ENCODE measurements around the gene LHFPL3.

- TF ChIP-seq, protein P1, sequence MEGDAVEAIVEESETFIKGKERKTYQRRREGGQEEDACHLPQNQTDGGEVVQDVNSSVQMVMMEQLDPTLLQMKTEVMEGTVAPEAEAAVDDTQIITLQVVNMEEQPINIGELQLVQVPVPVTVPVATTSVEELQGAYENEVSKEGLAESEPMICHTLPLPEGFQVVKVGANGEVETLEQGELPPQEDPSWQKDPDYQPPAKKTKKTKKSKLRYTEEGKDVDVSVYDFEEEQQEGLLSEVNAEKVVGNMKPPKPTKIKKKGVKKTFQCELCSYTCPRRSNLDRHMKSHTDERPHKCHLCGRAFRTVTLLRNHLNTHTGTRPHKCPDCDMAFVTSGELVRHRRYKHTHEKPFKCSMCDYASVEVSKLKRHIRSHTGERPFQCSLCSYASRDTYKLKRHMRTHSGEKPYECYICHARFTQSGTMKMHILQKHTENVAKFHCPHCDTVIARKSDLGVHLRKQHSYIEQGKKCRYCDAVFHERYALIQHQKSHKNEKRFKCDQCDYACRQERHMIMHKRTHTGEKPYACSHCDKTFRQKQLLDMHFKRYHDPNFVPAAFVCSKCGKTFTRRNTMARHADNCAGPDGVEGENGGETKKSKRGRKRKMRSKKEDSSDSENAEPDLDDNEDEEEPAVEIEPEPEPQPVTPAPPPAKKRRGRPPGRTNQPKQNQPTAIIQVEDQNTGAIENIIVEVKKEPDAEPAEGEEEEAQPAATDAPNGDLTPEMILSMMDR (IDR thresholded peaks at IDR 0.05), result no peak
- no peak for TF ChIP-seq ZFX (IDR thresholded peaks at IDR 0.05; ENCODE audit: borderline replicate concordance)
Measured at GRCh38 chr7:104388222-104388621, 59.8 kb downstream of the LHFPL3 start.
